Jurkat, Clone E6-1 (cell line): ENCODE measurements around the gene PBX1.

ENCODE experiments used
- DNase-seq: peaks from one replicate; pipeline ENCODE4 v3.0.0-alpha.2; 2011; ENCODE audit warnings: low read depth, low spot score
- H3K4me3 ChIP-seq: 2 replicates; pipeline ENCODE4 v1.5.1; 2011; ENCODE audit warnings: mild to moderate bottlenecking, low read length, control low read depth, moderate library complexity

Gene PBX1

DNA sequence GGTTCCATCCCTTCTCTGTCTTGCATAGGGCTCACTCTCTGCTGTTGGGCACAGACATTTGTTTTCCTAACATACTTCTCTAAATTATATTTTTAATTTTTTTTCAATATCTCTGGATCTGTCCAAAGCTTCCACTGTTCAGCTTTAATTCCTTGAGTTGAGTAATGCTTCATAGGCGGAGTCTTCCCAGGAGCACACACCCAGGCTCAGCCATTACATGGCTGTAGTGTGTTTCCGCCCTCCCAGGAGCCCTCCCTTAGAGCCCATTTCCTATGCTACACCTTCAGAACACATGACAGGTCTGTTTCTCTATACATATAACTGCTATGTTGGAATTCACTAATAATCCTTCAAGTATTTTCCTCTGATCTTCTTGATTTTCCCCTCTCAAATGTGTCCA is 297.4 kb downstream of the PBX1 start:
- no peak overlapping the region for H3K4me3 ChIP-seq
- no peak for DNase-seq

DNA sequence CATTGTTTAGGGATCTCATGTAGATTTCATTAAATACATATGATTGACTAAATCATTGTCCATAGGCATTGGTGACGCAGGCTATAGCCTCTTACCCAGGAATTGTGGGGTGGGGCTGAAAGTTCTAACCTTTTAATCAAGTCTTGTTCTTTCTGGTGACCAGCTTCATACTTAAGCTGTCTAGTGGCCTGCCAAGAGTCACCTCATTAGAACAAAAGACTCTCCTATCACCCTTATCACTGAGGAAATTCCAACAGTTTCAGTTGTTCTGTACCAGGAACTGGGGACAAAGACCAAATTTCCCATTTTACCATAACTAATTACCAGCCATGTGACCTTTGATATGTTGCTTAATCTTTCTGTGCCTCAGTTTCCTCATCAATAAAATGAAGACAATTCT is 298.5 kb downstream of the PBX1 start:
- no peak for DNase-seq

GRCh38 chr1:164858096-164858632 is 299.2 kb downstream of the PBX1 start:
- no peak for DNase-seq
- H3K4me3 ChIP-seq = no peak overlapping the region

More for the DNA sequence above, 298.5 kb downstream of the PBX1 start:
- no peak overlapping the region for H3K4me3 ChIP-seq

- no peak for DNase-seq
- H3K4me3 ChIP-seq = no peak overlapping the region
Observed at GRCh38 chr1:164861632-164862031, 302.6 kb downstream of the PBX1 start.

DNA sequence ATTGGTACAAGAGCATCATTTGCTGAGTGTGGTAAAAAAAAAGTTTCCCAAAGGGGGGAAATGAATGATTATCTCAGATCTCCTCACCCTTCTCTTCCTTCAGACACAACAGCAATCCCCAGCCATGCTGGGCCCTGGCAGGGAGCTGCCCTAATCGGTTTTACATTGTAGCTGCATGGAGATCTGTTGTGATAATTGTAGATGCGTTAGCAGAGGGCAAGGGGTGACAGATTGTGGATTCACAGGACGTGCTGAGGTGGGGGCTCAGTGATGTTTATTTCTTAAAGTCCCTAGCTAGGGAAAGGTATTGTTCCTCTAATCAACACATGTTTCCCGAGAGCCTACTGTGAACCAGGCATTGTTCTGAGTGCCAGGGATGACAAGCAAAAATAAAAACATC is 304.1 kb downstream of the PBX1 start:
- DNase-seq = no peak
- no peak overlapping the region for H3K4me3 ChIP-seq

- no peak overlapping the region for H3K4me3 ChIP-seq
- DNase-seq = no peak
Observed at GRCh38 chr1:164864161-164864560, 305.2 kb downstream of the PBX1 start.

GRCh38 chr1:164865385-164865784 is 306.4 kb downstream of the PBX1 start:
- H3K4me3 ChIP-seq = no peak overlapping the region
- DNase-seq = no peak

DNA sequence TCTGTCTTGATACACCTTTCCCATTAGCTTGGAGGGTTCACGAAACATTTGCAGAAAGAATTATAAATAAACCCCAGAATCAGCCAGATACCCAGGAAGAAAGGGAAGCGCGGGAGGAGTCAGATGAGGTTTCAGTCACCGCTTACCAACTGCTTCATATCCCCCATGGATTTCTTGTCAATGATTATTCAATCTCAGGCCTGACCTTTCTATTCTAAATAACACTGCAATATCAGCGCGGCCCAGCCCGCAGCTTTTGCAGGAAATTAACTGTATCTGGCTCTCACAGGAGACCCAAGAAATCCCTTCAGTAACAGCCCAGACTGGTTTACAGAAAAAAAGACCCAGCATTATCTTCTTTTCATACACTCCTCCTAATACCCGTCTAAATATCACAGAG is 308.6 kb downstream of the PBX1 start:
- no peak overlapping the region for H3K4me3 ChIP-seq
- DNase-seq = no peak

- H3K4me3 ChIP-seq = no peak overlapping the region
- no peak for DNase-seq
Observed at GRCh38 chr1:164868990-164869389, 310.0 kb downstream of the PBX1 start.

DNA sequence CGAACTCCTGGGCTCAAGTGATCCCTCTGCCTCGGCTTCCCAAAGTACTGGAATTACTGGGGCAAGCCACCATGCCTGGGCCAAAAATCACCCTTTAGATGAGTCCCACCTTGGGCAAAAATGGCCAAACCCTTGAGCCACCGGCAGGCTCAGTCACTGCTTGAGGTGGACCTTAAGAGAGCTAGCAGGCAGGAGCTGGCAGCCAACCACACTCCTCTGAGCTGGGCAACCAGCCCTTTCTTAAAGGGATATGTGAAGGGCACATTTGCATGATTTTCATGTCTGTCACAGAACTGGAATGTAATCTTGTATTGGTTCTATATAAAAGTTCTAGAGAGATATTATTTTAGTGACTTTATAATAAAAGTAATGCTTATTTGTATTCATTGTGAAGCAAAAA is 316.5 kb downstream of the PBX1 start:
- no peak overlapping the region for H3K4me3 ChIP-seq
- DNase-seq = no peak

DNA sequence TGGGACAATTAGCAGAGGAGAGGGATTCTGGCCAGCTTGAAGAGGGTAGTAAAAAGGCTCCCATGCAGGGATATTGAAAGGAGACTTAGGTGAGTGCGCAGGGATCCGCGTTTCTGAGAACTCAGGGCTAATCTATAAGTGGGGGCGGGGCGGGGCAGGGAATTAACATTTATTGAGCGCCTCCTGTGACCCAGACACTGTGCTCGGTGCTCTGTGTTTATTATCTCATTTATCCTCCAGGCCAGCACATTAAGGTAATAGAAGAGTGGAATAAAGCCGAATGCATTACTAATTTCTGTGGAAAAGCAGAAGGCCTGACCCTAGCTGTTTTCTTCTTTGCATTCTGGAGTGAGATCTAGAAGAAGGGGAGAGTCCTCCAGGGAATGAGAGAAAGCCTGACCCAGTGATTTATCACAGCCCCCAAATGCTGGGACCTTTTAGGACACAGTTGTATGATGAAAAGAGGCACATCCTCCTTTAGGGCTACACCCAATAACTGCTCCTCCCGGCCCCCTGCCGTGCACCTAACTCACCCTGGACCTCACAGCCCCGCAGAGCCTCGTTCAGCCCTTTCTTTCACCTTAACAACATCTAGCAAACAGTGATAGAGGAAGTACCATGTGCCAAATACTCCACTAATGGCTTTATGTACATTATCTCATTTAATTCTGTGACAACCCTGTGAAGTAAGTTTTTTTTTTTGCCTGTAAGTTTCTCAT is 317.6 kb downstream of the PBX1 start:
- no peak overlapping the region for H3K4me3 ChIP-seq
- no peak for DNase-seq

DNA sequence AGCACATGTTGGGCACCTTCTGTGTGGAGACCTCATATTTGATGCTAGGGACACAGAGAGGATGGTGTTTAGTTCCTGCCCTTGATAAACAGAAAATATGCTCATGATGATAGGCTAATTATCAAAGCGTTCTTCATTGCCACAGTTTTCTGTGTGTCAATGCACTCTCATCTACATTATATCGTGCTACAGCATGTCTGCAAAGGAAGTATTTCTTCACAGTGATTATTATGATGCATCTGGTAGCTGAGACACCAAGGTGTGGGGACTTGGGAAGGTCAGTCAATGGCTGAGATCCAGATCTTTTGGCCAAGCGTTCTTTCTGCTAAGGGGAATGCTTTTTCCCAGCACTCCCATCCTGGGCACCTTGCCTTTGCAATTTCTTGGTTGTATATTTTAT is 321.2 kb downstream of the PBX1 start:
- no peak overlapping the region for H3K4me3 ChIP-seq
- DNase-seq = no peak

DNA sequence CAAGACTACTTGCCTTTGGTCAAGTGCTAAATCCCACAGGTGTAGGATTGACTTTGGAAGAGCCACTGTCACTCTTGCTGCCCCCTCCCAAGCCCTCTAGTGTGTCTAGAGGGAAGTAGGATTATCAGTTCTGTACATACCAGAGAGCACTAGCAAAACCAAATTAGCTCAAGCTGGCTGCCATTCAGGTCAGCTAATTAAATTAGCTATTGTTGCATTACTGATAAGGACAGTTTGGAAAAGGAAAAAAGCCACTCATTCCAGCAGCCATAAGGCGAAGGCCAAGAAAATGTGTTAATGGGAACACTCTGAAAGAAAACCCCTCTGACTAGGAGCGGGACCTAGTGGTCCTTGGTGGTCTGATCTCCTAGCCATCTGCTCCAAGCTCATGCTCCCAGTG is 321.7 kb downstream of the PBX1 start:
- H3K4me3 ChIP-seq = no peak overlapping the region
- no peak for DNase-seq

DNA sequence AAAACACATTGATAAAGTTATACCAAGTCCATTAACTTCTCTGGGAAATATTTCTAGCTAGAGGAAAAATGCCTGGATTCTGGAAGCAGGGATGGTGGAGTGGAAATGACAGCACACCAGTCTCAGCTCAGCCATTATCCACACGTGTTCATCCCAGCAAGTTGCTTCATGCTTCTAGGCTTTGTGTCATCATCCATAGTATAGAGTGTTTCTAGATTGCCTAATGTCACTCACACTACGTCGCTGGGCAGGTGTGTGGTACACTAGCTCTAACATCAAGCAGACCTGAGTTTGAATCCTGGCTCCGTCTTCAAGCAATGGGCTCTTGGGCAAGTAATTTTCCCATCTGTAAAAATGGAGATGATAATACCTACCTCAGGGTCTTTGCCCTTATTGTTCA is 326.3 kb downstream of the PBX1 start:
- no peak for DNase-seq
- no peak overlapping the region for H3K4me3 ChIP-seq

DNA sequence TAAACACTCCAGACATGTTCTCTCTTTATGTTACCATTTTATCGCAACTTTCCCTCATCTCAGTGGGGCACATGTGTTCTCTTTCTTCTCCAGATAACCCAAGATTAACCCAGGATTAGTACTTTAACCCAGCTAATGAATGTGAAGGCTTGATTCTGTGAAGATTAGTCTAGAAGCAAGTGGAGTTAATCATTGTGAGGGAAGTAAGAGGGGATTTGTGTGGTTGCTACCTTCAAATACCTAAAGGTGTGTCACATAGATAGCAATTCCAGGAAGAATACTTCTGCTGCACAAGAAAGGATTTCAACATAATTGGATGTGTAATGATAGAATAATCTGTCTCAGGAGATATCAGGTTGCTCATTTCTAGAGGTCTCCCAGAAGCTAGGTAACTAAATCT is 327.1 kb downstream of the PBX1 start:
- H3K4me3 ChIP-seq = no peak overlapping the region
- no peak for DNase-seq

DNA sequence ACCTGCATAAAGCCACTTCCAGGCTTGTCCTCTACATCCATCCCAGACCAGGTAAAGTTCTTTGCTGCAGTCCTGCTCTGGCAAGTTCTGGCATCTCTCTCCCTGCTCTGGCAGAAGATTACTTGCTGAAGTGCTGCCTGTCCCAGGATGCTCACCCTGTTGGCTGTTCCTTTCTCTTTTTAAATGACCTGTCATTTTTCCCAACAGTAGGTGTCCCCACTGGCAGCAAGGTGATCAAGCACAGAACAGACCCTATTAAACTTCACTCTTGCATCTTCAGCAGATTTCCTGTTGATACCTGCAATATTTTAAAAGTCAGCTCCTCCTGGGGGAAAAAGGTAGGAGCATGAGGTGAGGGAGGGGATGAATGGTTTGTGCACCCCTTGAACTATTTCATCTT is 332.6 kb downstream of the PBX1 start:
- no peak for DNase-seq
- H3K4me3 ChIP-seq = no peak overlapping the region

DNA sequence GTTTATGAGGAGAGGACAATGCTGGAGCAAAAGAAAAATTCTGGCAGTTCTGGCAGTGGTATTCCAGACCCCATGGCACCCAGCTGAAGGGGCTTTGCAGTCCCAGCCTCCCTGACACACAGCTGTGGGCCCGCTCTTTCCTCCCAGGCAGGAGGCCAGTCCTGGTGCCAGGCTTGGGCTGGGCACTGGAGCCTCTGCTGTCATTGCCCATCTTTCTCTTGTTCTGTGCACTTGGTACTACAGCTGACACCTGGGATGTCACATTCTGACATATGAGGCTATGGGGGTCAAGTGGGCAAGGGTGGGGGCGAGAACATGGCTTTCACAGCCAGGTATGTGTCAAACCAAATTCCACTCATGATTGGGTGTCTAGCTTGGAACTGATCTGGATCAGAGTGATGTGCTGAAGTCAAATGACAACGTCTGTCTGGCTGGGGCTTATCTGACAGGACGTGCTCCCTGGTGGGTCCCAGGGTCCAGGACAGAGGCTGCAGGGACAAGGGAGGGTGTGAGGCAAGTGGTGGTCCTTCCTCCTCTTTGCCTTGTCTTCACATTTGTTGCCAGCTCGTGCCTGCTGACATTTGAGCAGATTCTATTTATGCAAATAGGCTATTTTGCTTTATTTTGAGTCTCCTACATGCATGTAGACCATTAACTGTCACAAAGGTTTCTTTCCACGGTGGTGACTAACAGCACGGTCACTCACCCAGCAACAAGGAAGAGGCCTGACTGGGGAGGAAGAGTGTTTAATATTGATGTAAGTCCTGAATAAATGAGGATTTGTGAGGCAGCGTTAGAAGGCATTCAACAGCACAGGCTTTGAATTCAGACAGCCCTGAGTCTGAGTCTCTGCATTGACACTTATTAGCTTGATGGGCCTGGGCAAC is 336.3 kb downstream of the PBX1 start:
- no peak for DNase-seq
- H3K4me3 ChIP-seq = no peak overlapping the region

- no peak overlapping the region for H3K4me3 ChIP-seq
- no peak for DNase-seq
Observed at GRCh38 chr1:164901031-164901430, 342.0 kb downstream of the PBX1 start.
